ENCODE data around the gene FIP1L1. TPM values are rescaled to one million over a fixed set of nuclear protein-coding genes. Genes with fewer than 3 reads are reported as not detected.

The FIP1L1 gene
- total and polyA plus RNA-seq, 7 donors: 23.5 to 49.6 (median 28.2) TPM

DNA sequence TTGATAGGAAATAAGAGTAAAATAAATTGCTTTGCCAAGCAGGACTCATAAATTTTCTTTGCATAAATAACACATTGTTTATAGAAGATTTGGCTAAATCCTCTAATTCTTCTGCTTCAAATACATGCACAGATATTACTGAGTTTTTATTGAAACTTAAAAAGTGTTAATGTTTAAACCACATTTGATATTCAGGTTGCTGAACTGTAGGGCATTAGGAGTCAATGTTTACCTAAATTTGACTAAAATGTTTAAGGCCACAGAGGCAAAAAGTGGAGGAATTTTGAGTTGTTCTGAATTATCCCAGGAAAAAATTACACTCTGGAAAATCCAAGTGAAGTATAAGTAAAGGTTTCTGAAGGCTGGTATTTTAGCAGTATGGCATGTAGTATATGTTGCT is 78.7 kb downstream of the FIP1L1 start:
- no peak for ATAC-seq
- DNase-seq: no peak
- intact Hi-C loops (cut with DNase I): no loop called here
- TF ChIP-seq, protein P1, sequence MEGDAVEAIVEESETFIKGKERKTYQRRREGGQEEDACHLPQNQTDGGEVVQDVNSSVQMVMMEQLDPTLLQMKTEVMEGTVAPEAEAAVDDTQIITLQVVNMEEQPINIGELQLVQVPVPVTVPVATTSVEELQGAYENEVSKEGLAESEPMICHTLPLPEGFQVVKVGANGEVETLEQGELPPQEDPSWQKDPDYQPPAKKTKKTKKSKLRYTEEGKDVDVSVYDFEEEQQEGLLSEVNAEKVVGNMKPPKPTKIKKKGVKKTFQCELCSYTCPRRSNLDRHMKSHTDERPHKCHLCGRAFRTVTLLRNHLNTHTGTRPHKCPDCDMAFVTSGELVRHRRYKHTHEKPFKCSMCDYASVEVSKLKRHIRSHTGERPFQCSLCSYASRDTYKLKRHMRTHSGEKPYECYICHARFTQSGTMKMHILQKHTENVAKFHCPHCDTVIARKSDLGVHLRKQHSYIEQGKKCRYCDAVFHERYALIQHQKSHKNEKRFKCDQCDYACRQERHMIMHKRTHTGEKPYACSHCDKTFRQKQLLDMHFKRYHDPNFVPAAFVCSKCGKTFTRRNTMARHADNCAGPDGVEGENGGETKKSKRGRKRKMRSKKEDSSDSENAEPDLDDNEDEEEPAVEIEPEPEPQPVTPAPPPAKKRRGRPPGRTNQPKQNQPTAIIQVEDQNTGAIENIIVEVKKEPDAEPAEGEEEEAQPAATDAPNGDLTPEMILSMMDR (IDR thresholded peaks at IDR 0.05): no peak
- H3K36me3 ChIP-seq (ENCODE audit: insufficient read depth in 1 of 2, low read depth in 1 of 2): peaks cover 2 to 84% of the 10 kb centered on the region in 2 donors
- no peaks in the 10 kb centered on the region for H3K27me3 ChIP-seq (ENCODE audit: insufficient read depth in 3 of 3, low read length in 2 of 3)
- no peak overlapping the region for H3K4me3 ChIP-seq
- no peaks in the 10 kb centered on the region for H3K9me3 ChIP-seq
- H3K4me1 ChIP-seq: peaks cover 4% of the 10 kb centered on the region
- no peak overlapping the region for H3K27ac ChIP-seq

DNA sequence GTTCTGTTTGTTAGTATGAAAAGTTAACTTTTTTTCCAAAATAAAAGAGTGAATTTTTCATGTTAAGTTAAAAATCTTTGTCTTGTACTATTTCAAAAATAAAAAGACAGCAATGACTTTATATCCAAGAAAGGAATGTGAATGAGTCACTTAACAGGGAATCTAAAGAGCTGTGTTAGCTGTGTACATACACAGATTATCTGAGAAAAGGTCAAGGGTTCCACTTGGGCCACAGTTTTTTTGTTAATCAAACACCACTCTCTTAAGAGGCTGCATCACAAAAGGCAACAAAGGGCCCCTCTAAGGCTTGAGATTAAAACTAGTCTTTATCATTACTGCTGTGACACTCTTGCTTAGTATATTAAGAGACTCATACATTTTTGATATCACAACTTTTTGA is 82.1 kb downstream of the FIP1L1 start:
- Histone ChIP-seq H3K4me3 (no peak overlapping the region), H3K9me3 (no peaks in the 10 kb centered on the region), H3K27me3 (ENCODE audit: insufficient read depth in 3 of 3, low read length in 2 of 3) (no peaks in the 10 kb centered on the region), H3K36me3 (ENCODE audit: insufficient read depth in 1 of 2, low read depth in 1 of 2) (peaks cover 2 to 86% of the 10 kb centered on the region in 2 donors), H3K27ac (no peak overlapping the region), H3K4me1 (no peaks in the 10 kb centered on the region)
- TF ChIP-seq, protein P1 (IDR thresholded peaks at IDR 0.05): no peak
- intact Hi-C loops (cut with DNase I): no loop called here
- DNase-seq (no peak), ATAC-seq (no peak)

DNA sequence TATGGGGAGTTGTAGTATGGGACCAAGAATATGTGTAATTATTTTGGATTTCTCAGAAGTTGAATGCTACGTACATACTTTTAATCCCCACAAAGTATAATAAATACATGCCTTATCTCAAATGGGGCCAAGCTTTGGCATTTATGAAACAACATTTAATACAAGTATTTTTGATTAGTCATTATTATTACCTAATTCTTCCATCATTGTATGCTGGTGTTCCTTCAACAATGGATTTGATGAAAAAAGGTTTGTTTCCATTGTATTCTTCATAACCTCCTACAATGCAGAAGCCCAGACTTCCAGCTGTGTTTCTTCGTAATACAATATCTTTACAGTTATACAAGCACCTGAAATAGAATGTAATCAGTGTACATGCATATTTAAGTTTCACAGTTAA is 83.8 kb downstream of the FIP1L1 start:
- DNase-seq: no peak

DNA sequence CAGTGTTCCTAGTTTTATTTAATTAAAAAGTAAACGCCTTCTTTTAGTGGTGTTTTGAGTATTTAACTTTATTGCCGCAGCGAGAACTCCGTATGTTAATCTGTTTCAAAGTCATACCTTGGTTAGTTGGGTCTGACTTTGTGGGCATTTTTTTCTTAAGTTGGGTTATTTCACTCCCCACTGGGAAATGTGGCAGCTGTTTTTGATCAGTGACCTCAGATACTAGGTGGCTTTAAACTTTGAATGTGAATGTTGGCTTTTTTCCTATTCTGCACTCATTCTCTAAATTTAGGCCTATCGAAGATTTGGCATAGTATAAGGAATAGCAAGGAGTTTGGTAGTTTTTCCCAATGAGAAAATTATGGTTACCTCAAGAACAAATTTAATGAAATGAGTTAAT is 85.9 kb downstream of the FIP1L1 start:
- Histone ChIP-seq H3K4me3 (no peak overlapping the region), H3K36me3 (ENCODE audit: insufficient read depth in 1 of 2, low read depth in 1 of 2) (peaks cover 2 to 49% of the 10 kb centered on the region in 2 donors), H3K27me3 (ENCODE audit: insufficient read depth in 3 of 3, low read length in 2 of 3) (no peaks in the 10 kb centered on the region), H3K27ac (no peak overlapping the region), H3K9me3 (no peaks in the 10 kb centered on the region), H3K4me1 (no peaks in the 10 kb centered on the region)
- no peak for ATAC-seq
- 80 to 87% (median 85%) methylated on average over 5 of the region's 5 CpGs for WGBS, 3 donors
- intact Hi-C loops (cut with DNase I): no loop called here
- TF ChIP-seq, protein P1 (IDR thresholded peaks at IDR 0.05): no peak
- no peak for DNase-seq

More for the DNA sequence above, 83.8 kb downstream of the FIP1L1 start:
- 93 to 100% (median 93%) methylated on average over 2 of the region's 2 CpGs for WGBS, 3 donors
- Histone ChIP-seq H3K4me3 (no peak overlapping the region), H3K27ac (no peak overlapping the region), H3K27me3 (ENCODE audit: insufficient read depth in 3 of 3, low read length in 2 of 3) (no peaks in the 10 kb centered on the region), H3K4me1 (no peaks in the 10 kb centered on the region), H3K9me3 (no peaks in the 10 kb centered on the region), H3K36me3 (ENCODE audit: insufficient read depth in 1 of 2, low read depth in 1 of 2) (peaks cover 2 to 69% of the 10 kb centered on the region in 2 donors)
- ATAC-seq: no peak
- intact Hi-C loops (cut with DNase I): no loop called here
- TF ChIP-seq, protein P1 (IDR thresholded peaks at IDR 0.05): no peak

DNA sequence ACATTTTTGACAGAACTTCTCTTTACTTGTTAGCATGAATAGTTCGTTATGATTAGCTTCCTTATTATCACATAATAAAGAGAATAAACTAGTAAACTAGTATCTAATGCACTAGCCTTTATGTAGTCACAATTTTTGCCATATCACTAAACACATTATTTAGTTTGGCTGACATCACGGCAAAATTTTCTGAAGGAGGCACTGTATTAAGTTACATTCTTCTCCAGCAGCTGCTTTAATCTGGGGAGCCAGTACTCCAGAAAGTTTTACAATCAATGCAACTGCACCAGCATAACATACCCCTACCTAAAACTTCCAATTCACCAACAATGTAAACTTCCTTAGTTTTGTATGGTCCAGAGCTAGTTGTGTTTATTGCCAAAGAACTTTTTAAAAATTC is 87.8 kb downstream of the FIP1L1 start:
- peaks cover 0 to 30% of the 10 kb centered on the region in 2 donors for H3K36me3 ChIP-seq (ENCODE audit: insufficient read depth in 1 of 2, low read depth in 1 of 2)
- DNase-seq (no peak), ATAC-seq (no peak)
- TF ChIP-seq, protein P1 (IDR thresholded peaks at IDR 0.05): no peak
- no peaks in the 10 kb centered on the region for H3K4me1 ChIP-seq
- no peaks in the 10 kb centered on the region for H3K9me3 ChIP-seq
- H3K27ac ChIP-seq: no peak overlapping the region
- H3K4me3 ChIP-seq: no peak overlapping the region
- intact Hi-C loops (cut with DNase I): no loop called here
- no peaks in the 10 kb centered on the region for H3K27me3 ChIP-seq (ENCODE audit: insufficient read depth in 3 of 3, low read length in 2 of 3)
- 37 to 58% (median 51%) methylated on average over 2 of the region's 2 CpGs for WGBS, 3 donors
